Subcutaneous adipose tissue (tissue), 4 donors: Measurements from ENCODE around the gene POU2AF3. TPM values are rescaled to one million over a fixed set of nuclear protein-coding genes. Genes with fewer than 3 reads are reported as not detected.

Source experiments
- total RNA-seq, 4 donors: library from RNA; depleted of rRNA; stranded (reverse); fragments of >200 nt; gene quantifications; one replicate each; pipeline ENCODE4 v1.1.0, GENCODE V29; 2016
- TF ChIP-seq, protein P1 (sequence below): fragments of 450-650 bp; IDR thresholded peaks from one replicate; pipeline ENCODE4 v1.5.1; 2016; ENCODE audit warnings: low read depth, mild to moderate bottlenecking, control low read depth, antibody characterized with exemption, moderate library complexity

The POU2AF3 gene
- total RNA-seq, 4 donors from 2014 or later, result 0.68 to 4.0 (median 1.9) TPM

DNA sequence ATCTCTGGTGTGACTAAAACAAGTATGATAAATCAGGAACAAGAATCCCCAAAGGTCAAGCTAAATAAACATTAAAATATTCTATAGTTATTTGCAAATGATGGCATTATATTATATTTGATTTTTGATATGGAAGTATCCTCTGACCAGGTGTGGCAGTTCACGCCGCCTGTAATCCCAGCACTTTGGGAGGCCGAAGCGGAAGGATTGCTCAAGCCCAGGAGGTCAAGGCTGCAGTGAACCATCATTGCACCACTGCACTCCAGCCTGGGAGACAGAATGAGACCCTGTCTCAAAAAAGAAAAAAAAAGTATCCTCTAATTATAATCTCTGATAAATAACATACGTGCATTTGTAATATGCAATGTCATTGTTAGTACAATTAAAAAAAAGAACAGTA is 6.6 kb upstream of the POU2AF3 start:
- TF ChIP-seq, protein P1, sequence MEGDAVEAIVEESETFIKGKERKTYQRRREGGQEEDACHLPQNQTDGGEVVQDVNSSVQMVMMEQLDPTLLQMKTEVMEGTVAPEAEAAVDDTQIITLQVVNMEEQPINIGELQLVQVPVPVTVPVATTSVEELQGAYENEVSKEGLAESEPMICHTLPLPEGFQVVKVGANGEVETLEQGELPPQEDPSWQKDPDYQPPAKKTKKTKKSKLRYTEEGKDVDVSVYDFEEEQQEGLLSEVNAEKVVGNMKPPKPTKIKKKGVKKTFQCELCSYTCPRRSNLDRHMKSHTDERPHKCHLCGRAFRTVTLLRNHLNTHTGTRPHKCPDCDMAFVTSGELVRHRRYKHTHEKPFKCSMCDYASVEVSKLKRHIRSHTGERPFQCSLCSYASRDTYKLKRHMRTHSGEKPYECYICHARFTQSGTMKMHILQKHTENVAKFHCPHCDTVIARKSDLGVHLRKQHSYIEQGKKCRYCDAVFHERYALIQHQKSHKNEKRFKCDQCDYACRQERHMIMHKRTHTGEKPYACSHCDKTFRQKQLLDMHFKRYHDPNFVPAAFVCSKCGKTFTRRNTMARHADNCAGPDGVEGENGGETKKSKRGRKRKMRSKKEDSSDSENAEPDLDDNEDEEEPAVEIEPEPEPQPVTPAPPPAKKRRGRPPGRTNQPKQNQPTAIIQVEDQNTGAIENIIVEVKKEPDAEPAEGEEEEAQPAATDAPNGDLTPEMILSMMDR, result no peak

DNA sequence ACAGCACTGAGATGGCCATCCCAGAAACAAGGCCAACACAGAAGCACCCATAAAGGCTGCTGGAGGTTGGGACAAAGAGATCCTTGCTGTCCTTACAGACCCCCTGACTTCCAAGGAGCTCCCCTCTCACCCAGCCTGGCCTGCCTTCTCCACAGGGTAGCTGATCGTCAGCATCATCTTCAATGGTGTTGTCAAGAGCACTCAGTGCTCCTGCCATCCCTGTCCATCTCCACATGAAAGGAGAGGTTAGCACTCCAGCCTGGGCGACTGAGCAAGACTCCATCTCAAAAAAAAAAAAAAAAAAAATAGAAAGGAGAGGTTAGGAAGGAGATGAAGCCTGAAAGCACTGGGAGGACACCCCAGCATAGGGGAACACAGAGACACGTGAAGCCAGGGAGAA is 2.1 kb upstream of the POU2AF3 start:
- TF ChIP-seq, protein P1, result no peak

DNA sequence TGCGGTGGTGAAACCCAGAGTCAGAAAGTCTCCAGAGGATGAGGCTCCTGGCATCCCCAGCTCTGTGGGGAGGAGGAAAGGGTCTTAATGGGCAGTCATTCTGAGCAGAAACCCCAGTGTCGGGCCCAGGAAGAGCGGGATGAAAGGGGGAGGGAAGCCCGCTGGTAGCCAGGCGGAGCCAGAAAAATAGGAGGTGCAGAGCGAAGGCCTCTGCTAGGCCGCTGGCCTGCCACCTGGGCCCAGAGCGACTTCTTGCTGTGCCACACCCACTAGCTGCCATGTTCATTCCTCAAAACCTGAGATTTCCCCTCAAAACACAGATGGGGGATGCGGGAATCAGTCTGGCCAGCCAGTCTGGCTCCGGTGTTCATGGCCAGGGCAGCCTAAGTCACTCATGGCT is 650 bp upstream of the POU2AF3 start:
- TF ChIP-seq, protein P1, result no peak

DNA sequence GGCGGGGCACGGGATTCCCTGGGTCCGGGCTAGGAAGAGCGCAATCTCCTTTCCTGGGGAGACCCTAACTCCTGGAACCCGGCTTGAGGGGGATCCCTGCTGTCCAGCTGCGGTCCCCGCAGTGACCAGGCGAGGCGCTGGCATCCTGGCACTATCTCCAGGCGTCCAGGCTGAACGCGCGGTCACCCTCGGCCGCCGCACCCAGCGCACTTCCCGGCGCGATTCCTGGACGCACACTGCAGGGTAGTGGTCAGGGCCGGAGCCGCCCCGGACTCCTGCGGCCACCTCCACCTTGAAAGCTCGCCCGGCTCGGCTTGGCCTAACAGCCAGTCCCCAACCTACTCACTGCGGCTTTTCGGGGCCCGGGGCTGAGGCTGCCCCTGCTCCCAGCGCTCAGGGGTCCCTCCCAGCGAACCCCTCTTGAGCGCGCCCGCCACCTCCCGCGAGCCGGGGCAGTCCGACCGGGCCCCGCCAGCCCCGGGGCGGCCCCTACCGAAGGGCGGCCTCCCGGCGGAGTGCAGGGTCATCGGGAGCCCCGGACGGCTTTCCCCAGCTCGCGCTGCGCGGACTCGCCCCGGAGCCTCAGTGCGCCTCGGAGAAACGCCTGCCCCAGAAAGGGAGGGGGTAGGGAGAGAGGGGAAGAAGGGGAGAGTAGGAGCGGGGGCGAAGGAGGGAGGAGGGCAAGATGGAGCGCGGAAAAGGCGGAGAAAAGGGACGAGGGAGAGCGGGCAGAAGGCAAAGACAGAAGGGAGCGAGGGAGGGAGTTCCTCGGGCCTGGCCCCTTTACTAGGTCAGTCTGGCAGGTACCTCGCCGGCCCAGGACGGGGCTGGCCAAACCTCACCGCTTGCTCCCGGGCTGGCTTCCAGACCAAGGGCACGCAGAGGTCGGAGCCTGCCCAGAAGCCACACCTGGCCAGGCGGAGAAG is 1.0 kb downstream of the POU2AF3 start:
- TF ChIP-seq, protein P1, result no peak

DNA sequence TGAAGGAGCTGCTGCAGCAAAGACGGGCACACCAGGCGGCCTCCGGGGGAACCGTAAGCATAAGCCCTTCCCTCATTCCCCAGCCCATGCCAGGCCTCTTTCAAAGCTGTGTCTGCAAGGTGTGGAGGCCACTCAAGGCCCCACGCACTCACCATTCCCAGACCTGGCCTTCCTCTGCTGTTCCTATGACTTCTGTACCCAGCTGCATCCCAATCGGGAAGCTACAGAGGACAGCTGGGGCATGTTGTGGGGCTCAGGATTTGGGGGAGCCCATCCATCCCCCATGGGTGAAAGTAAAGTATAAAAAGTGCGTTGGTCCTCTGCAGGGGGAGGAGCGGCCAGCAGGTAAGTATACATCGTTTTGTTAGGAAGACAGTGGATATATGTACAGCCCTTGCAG is 2.2 kb downstream of the POU2AF3 start:
- TF ChIP-seq, protein P1, result no peak

DNA sequence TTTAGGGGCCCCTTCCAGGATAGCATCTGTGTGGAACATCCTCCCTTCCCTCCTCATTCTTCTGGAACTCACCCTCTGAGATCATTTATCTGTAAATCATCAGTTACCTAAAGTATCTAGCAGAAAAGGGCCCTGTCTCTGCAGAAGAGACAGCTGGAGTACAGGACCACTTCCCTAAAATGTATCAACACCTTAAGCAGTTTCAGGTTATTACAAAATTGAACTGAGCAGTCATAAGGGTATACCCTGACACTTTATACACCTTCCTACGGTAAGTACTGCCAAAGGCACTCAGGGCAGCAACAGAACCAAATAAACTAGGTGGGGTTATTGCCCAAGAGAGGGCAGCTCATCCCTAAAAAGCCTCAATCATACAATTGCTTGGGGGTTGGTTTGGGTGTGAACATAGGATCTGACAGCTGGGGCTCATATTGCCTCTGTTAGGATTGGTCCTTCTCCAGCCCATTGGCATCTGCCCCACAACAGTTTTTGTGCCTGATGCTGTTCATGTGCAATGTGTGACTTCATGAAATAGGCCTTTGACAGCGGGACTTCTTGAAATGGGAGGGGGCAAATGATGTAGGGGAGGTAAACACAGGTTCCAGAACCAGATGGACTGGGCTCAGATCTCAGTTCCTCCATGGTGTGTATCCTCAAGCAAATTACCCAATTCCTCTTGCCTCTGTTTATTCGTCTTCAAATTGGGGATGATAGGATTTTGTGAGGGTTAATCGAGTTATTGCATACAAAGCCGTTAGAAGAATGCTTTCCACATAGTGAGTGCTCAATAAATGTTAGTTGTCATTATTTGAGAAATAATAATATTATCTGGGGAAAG is 2.9 kb downstream of the POU2AF3 start:
- TF ChIP-seq, protein P1, result no peak

DNA sequence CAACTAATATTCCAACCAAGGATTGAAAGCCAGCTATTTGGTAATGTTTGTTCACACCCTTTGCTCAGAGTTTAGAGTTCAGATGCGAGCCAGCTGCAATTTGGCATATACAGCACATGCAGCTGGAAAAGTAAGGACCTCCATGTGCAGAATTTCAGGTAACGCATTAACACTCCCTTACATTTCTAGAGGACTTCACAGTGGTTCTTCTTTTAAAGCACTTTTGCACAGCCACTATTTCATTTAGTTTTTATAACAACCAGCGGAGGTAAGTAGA is 3.4 kb downstream of the POU2AF3 start:
- TF ChIP-seq, protein P1, result no peak
